Stomach smooth muscle (tissue), 2 donors: Measurements from ENCODE around the gene CNPY1.
"Not testable (repeated sequence)": the region's sequence is repeated elsewhere in the genome, so short reads cannot be mapped to it uniquely, and the experiment has no call there.

ENCODE experiments used
- H3K27ac ChIP-seq: one replicate; pipeline ENCODE4 v1.7.0; 2013; ENCODE audit warnings: mild to moderate bottlenecking, low read length, inconsistent platforms
- H3K27me3 ChIP-seq, 2 donors: one replicate each; pipeline ENCODE4 v1.7.0; 2013; ENCODE audit warnings: low read length in 2 of 2; ENCODE audit not compliant: insufficient read depth in 2 of 2, control insufficient read depth in 1 of 2
- H3K36me3 ChIP-seq, 2 donors: one replicate each; pipeline ENCODE4 v1.7.0; 2013; ENCODE audit warnings: low read length in 2 of 2; ENCODE audit not compliant: control insufficient read depth in 2 of 2, insufficient read depth in 2 of 2
- H3K4me1 ChIP-seq: one replicate; pipeline ENCODE4 v1.7.0; 2013; ENCODE audit warnings: low read length; ENCODE audit not compliant: control insufficient read depth, insufficient read depth
- H3K4me3 ChIP-seq, 2 donors: one replicate each; pipeline ENCODE4 v1.7.0; 2013; ENCODE audit warnings: low read length in 2 of 2
- H3K9ac ChIP-seq, 2 donors: one replicate each; pipeline ENCODE4 v1.7.0; 2013; ENCODE audit warnings: low read length in 2 of 2, mild to moderate bottlenecking in 1 of 2
- H3K9me3 ChIP-seq, 2 donors: one replicate each; pipeline ENCODE4 v1.7.0; 2013; ENCODE audit warnings: low read length in 2 of 2; ENCODE audit not compliant: control insufficient read depth in 2 of 2
- donor health status: healthy.
- donor health status: Pancreatic carcinoma.

CNPY1 gene

GRCh38 chr7:155567646-155568332 is 21.4 kb upstream of the CNPY1 start:
- Histone ChIP-seq H3K9ac (no peak overlapping the region), H3K4me3 (no peak overlapping the region), H3K27ac (no peak overlapping the region), H3K36me3 (no peaks in the 10 kb centered on the region), H3K9me3 (no peaks in the 10 kb centered on the region), H3K27me3 (peaks cover 0 to 9% of the 10 kb centered on the region in 2 donors), H3K4me1 (no peaks in the 10 kb centered on the region)

GRCh38 chr7:155566011-155566836 is 19.9 kb upstream of the CNPY1 start:
- Histone ChIP-seq H3K4me3 (no peak overlapping the region), H3K9me3 (no peaks in the 10 kb centered on the region), H3K27ac (no peak overlapping the region), H3K4me1 (no peaks in the 10 kb centered on the region), H3K27me3 (peaks cover under 1 to 3% of the 10 kb centered on the region in 2 donors), H3K9ac (no peak overlapping the region), H3K36me3 (no peaks in the 10 kb centered on the region)

DNA sequence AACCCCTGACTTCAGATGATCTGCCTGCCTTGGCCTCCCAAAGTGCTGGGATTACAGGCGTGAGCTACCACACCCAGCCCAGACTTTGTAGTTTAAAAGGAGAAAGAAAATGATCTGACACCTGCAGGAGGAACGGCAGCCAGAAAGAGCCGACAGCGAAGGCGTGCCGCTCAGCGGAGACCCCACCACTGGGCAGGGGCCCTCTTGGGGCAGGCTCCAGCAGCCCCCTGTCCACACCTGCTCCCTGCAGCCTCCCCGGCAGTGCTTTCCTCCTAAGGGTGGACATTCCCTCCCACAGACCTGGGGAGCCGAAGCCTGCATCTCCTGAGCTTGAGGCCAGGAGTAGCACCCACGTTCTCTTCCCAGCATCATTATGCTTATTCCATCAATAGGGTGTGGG is 19.2 kb upstream of the CNPY1 start:
- Histone ChIP-seq H3K27ac (no peak overlapping the region), H3K9ac (no peak overlapping the region), H3K27me3 (peaks cover 3 to 4% of the 10 kb centered on the region in 2 donors), H3K4me3 (no peak overlapping the region), H3K9me3 (no peaks in the 10 kb centered on the region), H3K4me1 (no peaks in the 10 kb centered on the region), H3K36me3 (no peaks in the 10 kb centered on the region)

GRCh38 chr7:155562976-155563375 is 16.6 kb upstream of the CNPY1 start:
- H3K36me3 ChIP-seq, H3K4me1 ChIP-seq, H3K4me3 ChIP-seq, H3K9me3 ChIP-seq, H3K9ac ChIP-seq, H3K27ac ChIP-seq: not testable (repeated sequence)
- H3K27me3 ChIP-seq: peaks cover 3 to 13% of the 10 kb centered on the region in 2 donors

DNA sequence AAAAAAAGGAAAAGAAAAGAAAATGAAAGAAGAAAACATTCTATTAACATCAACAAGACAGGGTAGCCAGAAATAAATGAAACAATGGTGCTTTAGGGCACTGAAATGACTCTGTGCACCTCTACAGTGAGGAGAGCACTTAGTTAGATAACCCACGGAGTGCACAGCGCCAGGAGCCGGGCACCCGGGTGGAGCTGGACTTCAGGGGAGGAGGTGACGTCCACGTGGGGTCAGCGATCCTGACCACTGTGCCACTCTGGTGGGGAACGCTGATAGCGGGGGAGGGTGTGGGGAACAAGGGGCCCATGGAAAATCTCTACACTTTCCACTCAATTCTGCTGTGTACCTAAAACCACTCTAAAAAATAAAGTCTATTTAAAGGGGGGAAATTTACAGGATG is 15.7 kb upstream of the CNPY1 start:
- no peak overlapping the region for H3K27ac ChIP-seq
- peaks cover 3 to 13% of the 10 kb centered on the region in 2 donors for H3K27me3 ChIP-seq
- no peaks in the 10 kb centered on the region for H3K36me3 ChIP-seq
- H3K9me3 ChIP-seq: no peaks in the 10 kb centered on the region
- H3K9ac ChIP-seq: no peak overlapping the region
- no peak overlapping the region for H3K4me3 ChIP-seq
- H3K4me1 ChIP-seq: no peaks in the 10 kb centered on the region

DNA sequence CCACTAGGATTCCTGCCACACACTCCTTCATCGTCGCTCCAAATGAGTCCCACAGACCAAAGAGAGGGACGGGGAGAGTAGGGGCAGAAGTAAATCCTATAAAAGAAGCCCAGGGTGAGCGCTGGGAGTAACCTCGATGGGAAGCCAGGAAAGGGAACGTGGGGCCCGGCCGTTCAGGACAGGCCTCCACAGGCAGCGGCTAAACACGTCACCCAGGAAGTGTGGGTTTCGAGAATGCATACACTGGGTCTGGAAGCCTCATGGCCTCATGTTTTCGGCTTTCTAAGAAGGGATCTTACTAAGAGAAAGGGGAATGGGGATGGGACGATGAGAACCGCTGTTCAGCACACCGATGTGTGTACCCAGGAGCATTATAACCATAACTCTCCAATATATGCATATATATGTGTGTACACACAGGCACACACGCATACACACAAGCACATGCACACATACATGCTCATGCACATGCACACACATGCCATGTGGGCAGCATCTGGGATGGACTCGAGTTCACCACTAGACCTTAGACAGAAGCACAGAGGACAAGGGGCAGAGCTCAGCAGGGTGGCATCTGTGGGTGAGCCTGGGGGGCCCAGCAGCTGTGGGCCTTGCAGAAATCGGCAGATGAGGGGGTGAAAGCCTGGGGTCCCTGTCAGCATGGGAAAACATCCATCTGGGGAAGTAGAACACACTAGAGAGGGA is 14.8 kb upstream of the CNPY1 start:
- peaks cover 3 to 13% of the 10 kb centered on the region in 2 donors for H3K27me3 ChIP-seq

DNA sequence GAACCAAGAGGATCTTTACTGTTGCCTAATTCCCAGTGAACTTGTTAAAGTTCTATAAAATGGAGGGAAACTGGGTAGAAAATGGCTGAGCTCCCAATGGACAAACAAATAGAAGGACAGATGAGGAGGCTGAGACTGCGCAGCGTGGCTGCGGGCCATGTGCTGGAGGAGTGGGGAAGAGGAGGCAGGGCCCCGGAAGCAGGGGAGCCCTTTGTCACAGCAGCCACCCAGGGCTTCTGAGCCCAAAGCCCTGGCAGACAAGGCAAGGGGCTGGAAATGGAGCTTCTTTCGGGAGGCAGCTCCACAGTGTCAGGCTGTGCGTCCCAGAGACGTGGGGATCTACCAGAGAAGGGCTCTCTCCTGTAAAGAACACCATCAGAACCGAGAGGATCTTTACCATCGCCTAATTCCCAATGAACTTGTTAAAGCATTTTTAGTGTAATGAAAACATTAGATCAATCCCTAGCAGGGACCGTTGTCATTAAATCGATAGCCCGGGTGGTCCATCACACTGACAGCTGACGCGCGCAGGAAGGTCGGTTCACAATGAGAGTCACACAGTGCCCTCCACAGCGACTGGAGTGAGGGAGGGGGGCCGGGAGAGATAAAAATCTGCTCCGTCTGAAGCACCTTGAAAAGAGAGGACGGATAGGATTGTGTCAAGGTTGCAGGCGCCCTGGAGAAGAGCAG is 14.0 kb upstream of the CNPY1 start:
- peaks cover 3 to 13% of the 10 kb centered on the region in 2 donors for H3K27me3 ChIP-seq
- no peaks in the 10 kb centered on the region for H3K9me3 ChIP-seq
- H3K9ac ChIP-seq: no peak overlapping the region

More for the DNA sequence above, 14.8 kb upstream of the CNPY1 start:
- no peak overlapping the region for H3K9ac ChIP-seq
- no peaks in the 10 kb centered on the region for H3K36me3 ChIP-seq
- H3K4me1 ChIP-seq: no peaks in the 10 kb centered on the region
- no peaks in the 10 kb centered on the region for H3K9me3 ChIP-seq
- no peak overlapping the region for H3K27ac ChIP-seq
- no peak overlapping the region for H3K4me3 ChIP-seq

DNA sequence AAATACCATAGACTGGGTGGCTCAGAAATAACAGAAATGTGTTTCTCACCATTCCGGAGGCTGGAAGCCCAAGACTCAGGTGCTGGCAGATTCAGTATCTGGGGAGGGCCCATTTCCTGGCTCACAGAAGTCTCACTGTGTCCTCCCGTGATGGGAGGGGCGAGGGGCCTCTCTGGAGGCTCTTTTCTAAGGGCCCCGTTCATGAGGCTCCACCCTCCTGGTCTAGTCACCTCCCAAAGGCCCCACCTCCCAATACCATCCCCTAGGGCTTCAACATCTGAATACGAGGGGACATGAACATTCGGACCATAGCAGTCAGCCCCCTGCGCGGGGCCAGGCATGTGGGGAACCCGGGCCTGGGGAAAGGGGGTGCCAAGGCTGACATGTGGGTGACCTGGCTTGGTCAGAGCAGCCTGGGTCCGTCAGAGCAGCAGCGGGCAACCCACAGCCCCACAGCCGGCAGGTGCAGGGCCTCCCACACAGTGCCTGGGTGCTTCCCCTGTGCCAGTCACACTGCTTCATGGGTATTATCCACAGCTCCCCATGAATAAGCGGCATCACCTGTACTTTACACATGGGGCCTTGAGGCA is 13.3 kb upstream of the CNPY1 start:
- Histone ChIP-seq H3K9ac (no peak overlapping the region), H3K27ac (no peak overlapping the region), H3K4me3 (no peak overlapping the region), H3K9me3 (no peaks in the 10 kb centered on the region), H3K27me3 (peaks cover 3 to 11% of the 10 kb centered on the region in 2 donors), H3K4me1 (no peaks in the 10 kb centered on the region), H3K36me3 (no peaks in the 10 kb centered on the region)

More for the DNA sequence above, 14.0 kb upstream of the CNPY1 start:
- H3K27ac ChIP-seq: no peak overlapping the region
- H3K4me1 ChIP-seq: no peaks in the 10 kb centered on the region
- no peaks in the 10 kb centered on the region for H3K36me3 ChIP-seq
- no peak overlapping the region for H3K4me3 ChIP-seq

DNA sequence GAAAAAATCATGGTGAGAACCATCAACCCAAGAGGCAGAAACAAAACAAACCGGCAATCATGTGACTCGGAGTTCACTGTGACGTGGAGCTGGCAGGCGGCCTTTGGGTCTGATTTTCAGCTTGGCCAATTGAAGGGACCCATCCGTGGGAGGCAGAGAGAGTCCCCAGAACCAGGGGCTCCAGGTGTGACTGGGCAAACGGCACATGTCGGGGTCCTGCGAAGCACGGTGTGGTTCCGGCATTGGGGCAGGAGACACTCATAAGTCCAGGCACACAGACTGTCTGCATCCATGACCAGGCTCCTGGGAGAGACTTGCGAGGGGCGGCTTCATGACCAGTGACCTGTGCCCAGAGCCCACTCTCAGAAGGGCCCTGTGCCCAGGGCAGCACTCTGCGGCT is 12.6 kb upstream of the CNPY1 start:
- no peaks in the 10 kb centered on the region for H3K4me1 ChIP-seq

GRCh38 chr7:155558351-155558750 is 12.0 kb upstream of the CNPY1 start:
- no peak overlapping the region for H3K27ac ChIP-seq
- no peaks in the 10 kb centered on the region for H3K36me3 ChIP-seq
- H3K9me3 ChIP-seq: peaks cover 0 to 8% of the 10 kb centered on the region in 2 donors
- H3K9ac ChIP-seq: no peak overlapping the region
- H3K27me3 ChIP-seq: peaks cover 3 to 11% of the 10 kb centered on the region in 2 donors
- H3K4me1 ChIP-seq: no peaks in the 10 kb centered on the region
- H3K4me3 ChIP-seq: no peak overlapping the region

More for the DNA sequence above, 12.6 kb upstream of the CNPY1 start:
- no peak overlapping the region for H3K4me3 ChIP-seq
- peaks cover 0 to 6% of the 10 kb centered on the region in 2 donors for H3K9me3 ChIP-seq
- H3K9ac ChIP-seq: no peak overlapping the region
- peaks cover 3 to 11% of the 10 kb centered on the region in 2 donors for H3K27me3 ChIP-seq
- no peak overlapping the region for H3K27ac ChIP-seq
- no peaks in the 10 kb centered on the region for H3K36me3 ChIP-seq
